H1 (cell line): ENCODE measurements around the gene FCRLA. TPM values are rescaled to one million over a fixed set of nuclear protein-coding genes. Genes with fewer than 3 reads are reported as not detected.

Experiments
- BRCA1 ChIP-seq: IDR thresholded peaks from 2 replicates; pipeline ENCODE4 v1.6.1; 2012; ENCODE audit warnings: low read depth, low read length, improper control_type of control experiment
- HDAC2 ChIP-seq, 2 experiments: fragments of 300-600 bp in 1 of 2; sonication (generic) in 1 of 2; IDR thresholded peaks; 2 replicates each; pipeline ENCODE4 v1.6.1; 2011 to 2012; ENCODE audit warnings: low read depth in 2 of 2, low read length in 2 of 2, mild to moderate bottlenecking in 2 of 2, moderate library complexity in 2 of 2, borderline replicate concordance in 1 of 2, inconsistent platforms in 1 of 2
- KDM5A ChIP-seq: fragments of 200-600 bp; IDR thresholded peaks from 2 replicates; pipeline ENCODE4 v1.7.1; 2012; ENCODE audit warnings: mild to moderate bottlenecking, low read length, inconsistent platforms, mixed read lengths
- PHF8 ChIP-seq: fragments of 200-600 bp; sonication (generic); conservative IDR thresholded peaks from 2 replicates; pipeline ENCODE4 v1.7.1; 2012; ENCODE audit warnings: low read depth, mild to moderate bottlenecking, inconsistent platforms, low read length, moderate library complexity
- POLR2A ChIP-seq, 2 experiments: IDR thresholded peaks; 1 replicate in 1 of 2; 2 replicates in 1 of 2; pipeline ENCODE4 v1.6.1; 2011; ENCODE audit warnings: low read depth in 2 of 2, low read length in 2 of 2, mild to moderate bottlenecking in 2 of 2; ENCODE audit errors: control extremely low read depth in 1 of 2
- POLR2AphosphoS5 ChIP-seq: IDR thresholded peaks from 2 replicates; pipeline ENCODE4 v1.6.1; 2011; ENCODE audit warnings: low read depth, low read length
- SP2 ChIP-seq: IDR thresholded peaks from 2 replicates; pipeline ENCODE4 v1.6.1; 2012; ENCODE audit warnings: mild to moderate bottlenecking, low read length, inconsistent platforms
- SRF ChIP-seq: IDR thresholded peaks from 2 replicates; pipeline ENCODE4 v1.6.1; 2011; ENCODE audit warnings: mild to moderate bottlenecking, low read depth, low read length, moderate library complexity
- TCF12 ChIP-seq: IDR thresholded peaks from 2 replicates; pipeline ENCODE4 v1.6.1; 2011; ENCODE audit warnings: low read depth, mild to moderate bottlenecking, low read length
- ZNF274 ChIP-seq: IDR thresholded peaks from 2 replicates; pipeline ENCODE4 v1.7.0; 2012; ENCODE audit warnings: low read length, borderline replicate concordance; ENCODE audit errors: extremely low read depth
- polyA plus RNA-seq, 7 experiments: library from polyadenylated mRNA; depleted of rRNA in 3 of 7; stranded (reverse) in 5 of 7; unstranded in 2 of 7; fragments of >200 nt in 5 of 7; fragments of 200-250 nt in 2 of 7; gene quantifications; 1 replicate in 5 of 7; 2 replicates in 1 of 7; 4 replicates in 1 of 7; pipeline versions ENCODE4 v1.2.1 to v1.2.3, GENCODE V29; 2011 to 2013; ENCODE audit warnings: missing spikeins in 2 of 7, mixed read lengths in 2 of 7
- total RNA-seq: library from RNA; stranded (reverse); fragmentation: NEBNext Ultra II Directional; extraction: Animal tissue kit (Norgen Biotek cat#: 25700); gene quantifications from 2 replicates; pipeline ENCODE4 v1.2.1, GENCODE V29; 2021

FCRLA gene
- total and polyA plus RNA-seq, 2 of the 8 experiments (the other 6 are each of a cell fraction or from before 2014, with no cell fraction given) = not detected

DNA sequence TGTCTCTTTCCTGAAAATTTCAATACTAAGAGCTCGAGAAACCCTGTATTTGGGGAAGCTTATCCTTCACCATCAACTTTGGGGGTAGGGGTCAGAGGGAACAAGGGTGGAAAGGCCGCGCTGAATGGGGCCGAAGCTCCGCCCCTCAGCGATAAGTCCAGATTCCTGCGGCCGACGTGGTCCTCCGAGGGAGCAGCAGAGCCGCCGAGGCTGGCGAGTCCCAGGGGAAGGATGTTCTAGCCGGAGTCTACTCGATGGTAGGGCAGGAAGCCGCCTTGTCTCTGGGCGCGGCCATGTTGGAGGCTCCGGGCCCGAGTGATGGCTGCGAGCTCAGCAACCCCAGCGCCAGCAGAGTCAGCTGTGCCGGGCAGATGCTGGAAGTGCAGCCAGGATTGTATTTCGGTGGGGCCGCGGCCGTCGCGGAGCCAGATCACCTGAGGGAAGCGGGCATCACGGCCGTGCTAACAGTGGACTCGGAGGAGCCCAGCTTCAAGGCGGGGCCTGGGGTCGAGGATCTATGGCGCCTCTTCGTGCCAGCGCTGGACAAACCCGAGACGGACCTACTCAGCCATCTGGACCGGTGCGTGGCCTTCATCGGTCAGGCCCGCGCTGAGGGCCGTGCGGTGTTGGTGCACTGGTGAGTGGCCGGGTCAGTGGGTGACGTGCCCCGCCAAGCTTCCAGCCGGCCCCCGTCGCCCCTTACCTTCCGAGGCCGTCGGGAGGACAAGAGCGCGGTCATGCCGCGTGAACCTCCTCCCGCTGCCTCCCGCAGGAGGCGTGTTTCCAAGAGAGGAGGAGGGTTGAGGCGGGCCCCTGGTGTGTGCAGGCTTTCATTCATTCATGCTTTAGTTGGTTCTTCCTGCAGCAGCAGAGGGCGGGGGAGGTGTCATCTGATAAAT, 42.7 kb downstream of the FCRLA start, which contains the start of gene DUSP12 (continued):
- no peak for TF ChIP-seq TCF12
- TF ChIP-seq POLR2AphosphoS5 = peak; percentile 88
- TF ChIP-seq SP2 = peak; percentile 86
- no peak for TF ChIP-seq SRF
- no peak for TF ChIP-seq ZNF274
- no peak; the same call in 1 of the 2 replicates for TF ChIP-seq KDM5A
- TF ChIP-seq PHF8 = peak; percentile 98
- TF ChIP-seq BRCA1 = 0 out of 2 replicates have a peak, but pooled peaks have one; percentile 17
- TF ChIP-seq HDAC2 (IDR thresholded peaks at IDR 0.05; ENCODE audit: borderline replicate concordance in 1 of 2, low read depth in 2 of 2, low read length in 2 of 2) = peak in 1 of 2 experiments; percentile 61; a peak in 2 of 4 replicates
- TF ChIP-seq POLR2A (IDR thresholded peaks at IDR 0.05; ENCODE audit: control extremely low read depth in 1 of 2, low read depth in 2 of 2, low read length in 2 of 2) = peak; percentile 90 to 97
